HG03520 (cell line): ENCODE measurements around the gene TMEM217.
"Not testable (repeated sequence)": the region's sequence is repeated elsewhere in the genome, so short reads cannot be mapped to it uniquely, and the experiment has no call there.

Source experiments
- ATAC-seq: cut with Tn5 transposase; IDR thresholded peaks from one replicate; pipeline ENCODE4 v1.9.1; 2021; ENCODE audit warnings: mild to moderate bottlenecking, moderate library complexity; ENCODE audit not compliant: unreplicated experiment

Gene TMEM217

DNA sequence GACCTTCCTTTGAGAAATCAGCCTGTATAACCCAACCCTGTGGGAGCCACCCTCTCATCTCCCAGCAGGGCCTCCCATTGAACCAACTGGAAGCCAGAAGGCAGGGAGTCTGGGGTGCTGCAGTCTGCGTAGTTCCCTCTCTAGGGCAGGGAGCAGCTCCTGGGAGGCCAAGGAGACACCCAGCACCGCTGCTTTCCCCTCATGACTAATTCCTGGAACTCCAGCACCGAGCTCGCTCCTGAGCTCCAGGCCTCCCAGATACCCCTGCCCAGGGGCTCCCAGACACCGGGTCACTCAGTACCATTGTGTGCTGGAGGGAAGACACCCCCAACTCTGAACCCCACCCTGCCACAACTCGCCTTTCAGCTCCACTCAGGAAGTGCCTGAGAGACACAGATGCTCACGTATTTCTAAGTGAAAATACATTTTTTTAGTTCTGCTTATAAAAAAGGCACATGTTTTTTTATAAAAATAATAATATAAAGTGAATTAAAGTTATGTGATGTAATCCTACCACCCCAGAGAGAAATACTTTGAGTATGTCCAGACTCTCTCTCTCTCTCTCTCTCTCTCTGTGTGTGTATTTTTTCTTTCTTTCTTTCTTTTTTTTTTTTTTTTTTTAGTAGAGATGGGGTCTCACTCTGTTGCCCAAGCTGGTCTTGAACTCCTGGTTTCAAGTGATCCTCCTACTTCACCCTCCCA is 70.5 kb downstream of the TMEM217 start:
- no peak for ATAC-seq

DNA sequence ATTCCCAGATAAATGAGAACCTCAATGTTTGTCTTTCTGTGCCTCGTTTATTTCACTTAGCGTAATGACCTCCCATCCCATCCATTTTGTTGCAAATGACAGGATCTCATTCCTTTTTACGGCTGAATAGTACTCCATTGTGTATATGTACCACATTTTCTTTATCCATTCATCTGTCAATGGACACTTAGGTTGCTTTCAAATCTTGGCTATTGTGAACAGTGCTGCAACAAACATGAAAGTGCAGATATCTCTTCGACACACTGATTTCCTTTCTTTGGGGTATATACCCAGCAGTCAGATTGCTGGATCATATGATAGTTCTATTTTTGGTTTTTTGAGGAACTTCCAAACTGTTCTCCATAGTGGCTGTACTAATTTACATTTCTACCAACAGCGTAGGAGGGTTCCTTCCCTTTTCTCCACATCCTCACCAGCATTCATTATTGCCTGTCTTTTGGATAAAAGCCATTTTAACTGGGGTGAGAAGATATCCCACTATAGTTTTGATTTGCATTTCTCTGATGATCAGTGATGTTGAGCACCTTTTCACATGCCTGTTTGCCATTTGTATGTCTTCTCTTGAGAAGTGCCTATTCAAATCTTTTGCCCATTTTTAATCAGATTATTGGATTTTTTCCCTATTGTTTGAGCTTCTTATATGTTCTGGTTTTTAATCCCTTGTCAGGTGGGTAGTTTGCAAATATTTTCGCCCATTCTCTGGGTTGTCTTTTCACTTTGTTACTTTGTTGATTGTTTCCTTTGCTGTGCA is 71.8 kb downstream of the TMEM217 start:
- not testable (repeated sequence) for ATAC-seq

DNA sequence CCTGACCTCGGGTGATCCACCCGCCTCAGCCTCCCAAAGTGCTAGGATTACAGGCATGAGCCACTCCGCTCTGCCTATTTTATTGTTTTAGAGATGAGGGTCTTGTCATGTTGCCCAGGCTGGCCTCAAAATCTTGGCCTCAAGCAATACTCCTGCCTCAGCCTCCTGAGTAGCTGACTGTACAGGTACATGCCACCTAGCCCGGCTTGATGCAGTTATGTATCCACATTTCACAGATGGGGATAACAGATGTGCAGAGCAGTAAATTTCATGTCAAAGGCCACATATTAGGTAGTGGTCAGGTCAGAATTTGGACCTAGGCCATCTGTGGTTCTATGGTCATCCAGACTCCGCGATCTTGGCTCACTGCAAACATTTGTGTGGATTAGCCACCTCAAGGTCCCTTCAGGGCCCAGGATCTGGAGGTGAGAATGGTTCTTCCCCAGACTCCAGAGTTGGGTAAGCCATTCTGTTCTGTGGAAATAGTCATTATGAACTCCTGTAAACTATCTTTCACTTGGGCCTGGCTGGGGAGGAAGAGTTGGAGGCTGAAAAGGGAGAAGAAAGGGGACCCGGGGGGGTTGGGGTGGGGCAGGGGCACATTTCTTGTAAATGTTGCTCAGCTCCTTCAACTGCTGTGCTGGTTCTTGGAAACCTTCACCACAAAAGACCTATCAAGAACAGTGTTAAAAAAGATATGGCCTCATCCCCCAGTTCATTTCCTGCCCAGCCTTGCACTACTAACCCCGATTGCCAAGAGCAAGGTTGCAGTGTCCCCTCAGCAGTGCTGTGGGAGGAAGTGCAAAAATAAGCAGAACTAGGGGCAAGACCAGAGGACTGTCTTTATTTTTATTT is 75.0 kb downstream of the TMEM217 start:
- no peak for ATAC-seq

DNA sequence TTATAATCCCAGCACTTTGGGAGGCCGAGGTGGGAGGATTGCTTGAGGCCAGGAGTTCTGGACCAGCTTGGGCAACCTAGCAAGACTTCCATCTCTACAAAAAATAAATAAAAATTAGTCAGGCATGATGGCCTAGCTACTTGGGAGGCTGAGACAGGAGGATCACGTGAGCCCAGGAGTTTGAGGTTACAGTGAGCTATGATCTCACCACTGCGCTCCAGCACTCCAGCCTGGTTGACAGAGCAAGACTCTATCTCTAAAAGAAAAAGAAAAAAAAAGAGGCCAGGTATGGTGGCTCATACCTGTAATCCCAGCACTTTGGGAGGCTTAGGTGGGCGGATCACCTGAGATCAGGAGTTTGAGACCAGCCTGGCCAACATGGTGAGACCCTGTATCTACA is 77.3 kb downstream of the TMEM217 start:
- ATAC-seq = not testable (repeated sequence)

DNA sequence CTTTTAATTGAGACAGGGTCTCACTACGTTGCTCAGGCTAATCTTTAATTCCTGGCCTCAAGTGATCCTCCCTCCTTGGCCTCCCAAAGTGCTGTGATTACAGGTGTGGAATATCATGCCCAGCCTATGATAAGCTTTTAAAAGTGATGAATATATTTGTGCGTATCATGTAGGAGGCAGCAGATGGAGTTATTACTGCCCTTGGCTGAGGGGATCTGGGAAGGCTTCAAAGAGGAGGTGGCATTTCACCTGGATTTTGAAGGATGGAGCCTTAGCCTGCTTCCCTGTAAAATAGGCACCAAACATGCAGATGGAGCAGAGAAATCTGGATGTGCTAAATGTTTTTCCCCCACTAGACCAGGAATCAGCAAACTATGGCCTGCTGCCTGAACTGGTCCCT is 77.9 kb downstream of the TMEM217 start:
- ATAC-seq = no peak

DNA sequence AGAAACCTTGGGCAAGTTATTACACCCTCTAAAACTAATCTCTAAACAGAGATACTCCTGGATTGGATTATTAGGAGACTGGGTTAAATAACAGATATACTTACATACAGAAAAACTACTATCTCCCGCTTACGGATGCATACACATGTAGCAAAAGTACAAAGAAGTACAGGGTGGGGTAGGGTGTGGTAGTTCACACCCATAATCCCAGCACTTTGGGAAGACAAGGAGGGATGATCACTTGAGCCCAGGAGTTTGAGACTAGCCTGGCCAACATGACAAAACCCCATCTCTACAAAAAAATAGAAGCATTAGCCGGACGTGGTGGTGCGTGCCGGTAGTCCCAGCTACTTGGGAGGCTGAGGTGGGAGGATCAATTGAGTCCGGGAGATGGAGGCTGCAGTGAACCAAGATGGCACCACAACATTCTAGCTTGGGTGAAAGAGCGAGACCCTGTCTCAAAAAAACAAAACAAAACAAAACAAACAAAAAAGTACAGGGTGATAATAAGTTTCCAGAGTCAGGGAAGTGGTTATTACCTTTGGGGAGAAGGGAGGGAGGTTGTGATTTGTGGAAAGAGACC is 79.9 kb downstream of the TMEM217 start:
- no peak for ATAC-seq

DNA sequence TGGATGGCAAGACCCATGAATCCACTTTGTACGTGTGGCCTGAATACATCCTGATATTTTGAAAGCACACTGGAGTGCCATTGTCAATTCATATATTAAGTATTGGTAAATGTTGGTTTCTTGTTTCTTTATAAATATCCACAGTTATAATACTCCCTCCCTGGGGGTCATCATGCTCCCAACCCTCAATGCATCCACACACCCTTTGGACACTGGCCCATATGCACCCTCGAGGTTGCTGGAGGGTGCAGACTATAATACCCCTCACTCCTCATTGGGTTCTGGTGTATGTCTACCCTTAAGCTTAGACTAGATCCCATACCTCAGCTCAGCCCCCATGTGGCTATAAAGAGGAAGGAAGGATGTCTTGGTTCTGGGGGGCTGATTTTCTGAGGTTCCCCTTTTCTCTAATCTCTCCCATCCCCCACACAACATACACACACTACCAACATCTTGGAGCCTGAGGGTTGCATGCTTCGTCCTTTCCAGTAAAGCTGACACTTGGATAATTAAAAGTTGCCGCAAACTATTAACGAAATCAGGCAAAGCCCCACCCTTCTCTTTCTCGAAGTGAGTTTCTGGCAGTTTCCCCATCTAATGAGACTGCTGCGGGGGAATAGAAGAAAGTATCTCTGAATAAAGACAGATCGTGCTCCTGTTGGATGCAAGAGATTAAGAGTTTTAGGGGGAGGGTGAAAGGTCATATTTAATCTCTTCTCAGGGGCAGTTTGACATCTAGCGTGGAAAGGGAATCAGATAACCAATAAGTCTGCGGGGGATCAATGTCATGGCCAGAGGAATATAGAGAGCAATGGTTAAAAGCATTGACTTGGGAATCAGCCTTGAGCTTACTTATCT is 80.6 kb downstream of the TMEM217 start:
- no peak for ATAC-seq

DNA sequence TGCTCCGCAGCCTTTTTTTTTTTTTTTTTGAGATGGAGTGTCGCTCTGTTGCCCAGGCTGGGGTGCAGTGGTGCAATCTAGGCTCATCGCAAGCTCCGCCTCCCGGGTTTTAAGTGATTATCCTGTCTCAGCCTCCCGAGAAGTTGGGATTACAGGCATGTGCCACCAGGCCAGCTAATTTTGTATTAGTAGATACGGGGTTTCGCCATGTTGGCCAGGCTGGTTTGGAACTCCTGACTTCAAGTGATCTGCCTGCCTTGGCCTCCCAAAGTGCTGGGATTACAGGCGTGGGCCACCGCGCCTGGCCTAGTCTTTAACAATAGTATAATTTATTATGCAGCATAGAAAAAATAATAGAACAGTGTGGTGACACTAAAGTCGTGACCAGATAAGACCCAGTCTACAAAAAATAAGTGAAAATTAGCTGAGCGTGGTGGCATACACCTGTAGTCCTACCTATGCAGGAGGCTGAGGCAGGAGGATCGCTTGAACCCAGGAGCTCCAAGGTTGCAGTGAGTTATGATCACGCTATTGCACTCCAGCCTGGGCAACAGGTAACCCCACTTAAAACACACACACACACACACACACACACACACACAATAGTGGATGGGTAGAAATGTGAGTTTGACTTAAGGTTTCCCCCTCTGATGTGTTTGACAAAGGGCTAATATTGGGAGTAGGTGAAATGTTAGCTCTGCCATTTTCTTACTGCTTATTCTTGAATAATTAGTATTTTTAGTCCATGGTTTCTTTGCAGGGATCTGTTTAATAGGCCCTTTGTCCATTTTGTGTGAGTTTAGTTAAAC is 81.5 kb downstream of the TMEM217 start:
- ATAC-seq = no peak

DNA sequence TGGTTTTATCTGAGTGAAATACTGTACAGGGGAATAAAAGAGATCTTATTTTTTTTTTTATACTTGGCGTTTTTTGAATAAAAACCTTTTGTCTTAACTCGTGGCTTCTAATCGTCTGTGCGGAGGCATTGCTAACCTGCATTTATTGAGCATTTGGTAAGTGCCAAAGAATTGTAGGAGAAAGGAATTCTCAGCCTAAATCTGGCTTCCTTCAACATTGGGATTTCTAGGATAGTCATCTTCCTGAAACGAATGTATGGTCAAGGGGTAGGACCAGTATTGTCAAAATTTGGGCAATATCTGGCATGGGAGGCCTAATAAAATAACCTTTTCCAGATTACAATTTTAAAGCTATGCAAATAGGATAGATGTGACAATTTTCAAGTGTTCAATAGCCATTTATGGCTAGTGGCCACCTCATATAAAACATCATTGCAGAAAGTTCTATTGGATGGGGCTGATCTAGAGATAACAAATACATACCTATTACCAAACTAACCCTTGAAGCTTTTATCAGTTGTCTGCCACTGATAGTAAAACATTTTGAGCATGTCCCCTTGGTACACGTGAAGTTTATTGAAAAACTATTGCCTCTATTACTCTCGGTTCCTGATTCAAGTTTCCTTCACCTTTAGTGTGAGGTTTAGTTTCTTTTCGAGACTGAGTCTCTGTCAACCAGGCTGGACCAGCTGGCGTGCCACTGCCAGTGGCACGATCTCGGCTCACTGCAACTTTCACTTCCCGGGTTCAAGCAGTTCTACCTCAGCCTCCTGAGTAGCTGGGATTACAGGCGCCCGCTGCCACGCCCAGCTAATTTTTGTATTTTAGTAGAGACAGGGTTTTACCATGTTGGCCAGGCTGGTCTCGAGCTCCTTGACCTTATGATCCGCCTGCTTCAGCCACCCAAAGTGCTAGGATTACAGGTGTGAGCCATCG is 82.3 kb downstream of the TMEM217 start:
- ATAC-seq = no peak

DNA sequence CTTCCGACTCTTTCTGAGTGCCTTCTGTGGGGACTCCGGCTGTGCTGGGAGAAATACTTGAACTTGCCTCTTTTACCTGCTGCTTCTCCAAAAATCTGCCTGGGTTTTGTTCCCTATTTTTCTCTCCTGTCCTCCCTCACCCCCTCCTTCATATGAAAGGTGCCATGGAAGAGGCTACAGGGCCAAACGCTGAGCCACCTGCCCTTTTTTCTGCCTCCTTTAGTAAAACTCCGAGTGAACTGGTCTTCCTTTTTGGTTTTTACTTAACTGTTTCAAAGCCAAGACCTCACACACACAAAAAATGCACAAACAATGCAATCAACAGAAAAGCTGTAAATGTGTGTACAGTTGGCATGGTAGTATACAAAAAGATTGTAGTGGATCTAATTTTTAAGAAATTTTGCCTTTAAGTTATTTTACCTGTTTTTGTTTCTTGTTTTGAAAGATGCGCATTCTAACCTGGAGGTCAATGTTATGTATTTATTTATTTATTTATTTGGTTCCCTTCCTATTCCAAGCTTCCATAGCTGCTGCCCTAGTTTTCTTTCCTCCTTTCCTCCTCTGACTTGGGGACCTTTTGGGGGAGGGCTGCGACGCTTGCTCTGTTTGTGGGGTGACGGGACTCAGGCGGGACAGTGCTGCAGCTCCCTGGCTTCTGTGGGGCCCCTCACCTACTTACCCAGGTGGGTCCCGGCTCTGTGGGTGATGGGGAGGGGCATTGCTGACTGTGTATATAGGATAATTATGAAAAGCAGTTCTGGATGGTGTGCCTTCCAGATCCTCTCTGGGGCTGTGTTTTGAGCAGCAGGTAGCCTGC is 83.2 kb downstream of the TMEM217 start:
- no peak for ATAC-seq

DNA sequence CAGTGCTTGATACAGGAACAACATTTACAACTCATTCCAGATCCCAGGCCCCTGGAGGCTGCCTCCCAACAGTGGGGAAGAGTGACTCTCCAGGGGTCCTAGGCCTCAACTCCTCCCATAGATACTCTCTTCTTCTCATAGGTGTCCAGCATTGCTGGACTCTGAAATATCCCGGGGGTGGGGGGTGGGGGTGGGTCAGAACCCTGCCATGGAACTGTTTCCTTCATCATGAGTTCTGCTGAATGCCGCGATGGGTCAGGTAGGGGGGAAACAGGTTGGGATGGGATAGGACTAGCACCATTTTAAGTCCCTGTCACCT is 83.8 kb downstream of the TMEM217 start:
- no peak for ATAC-seq

DNA sequence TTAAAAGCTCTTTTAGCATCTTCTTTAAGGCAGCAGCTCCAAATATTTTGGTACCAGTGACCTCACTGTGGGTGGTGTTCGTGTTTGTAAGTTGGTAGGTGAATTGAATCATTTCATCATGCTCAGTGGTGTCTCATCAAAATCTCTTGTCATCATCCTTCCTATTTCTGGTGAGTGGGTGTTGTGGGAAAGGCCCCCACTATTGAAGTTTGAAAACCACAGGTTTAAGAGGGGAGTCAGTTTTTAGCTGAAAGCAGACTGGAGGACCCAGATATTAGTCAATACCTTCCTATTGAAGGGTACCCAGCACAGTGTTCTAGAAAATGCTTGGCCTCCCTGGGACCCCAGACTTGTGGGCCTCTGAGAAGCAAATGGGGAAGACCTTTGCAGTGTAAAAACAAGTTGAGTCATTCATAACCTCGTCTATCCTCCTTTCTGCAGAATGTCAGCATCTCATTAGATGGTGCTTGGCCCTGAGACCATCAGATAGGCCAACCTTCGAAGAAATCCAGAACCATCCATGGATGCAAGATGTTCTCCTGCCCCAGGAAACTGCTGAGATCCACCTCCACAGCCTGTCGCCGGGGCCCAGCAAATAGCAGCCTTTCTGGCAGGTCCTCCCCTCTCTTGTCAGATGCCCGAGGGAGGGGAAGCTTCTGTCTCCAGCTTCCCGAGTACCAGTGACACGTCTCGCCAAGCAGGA is 84.3 kb downstream of the TMEM217 start:
- ATAC-seq = no peak

DNA sequence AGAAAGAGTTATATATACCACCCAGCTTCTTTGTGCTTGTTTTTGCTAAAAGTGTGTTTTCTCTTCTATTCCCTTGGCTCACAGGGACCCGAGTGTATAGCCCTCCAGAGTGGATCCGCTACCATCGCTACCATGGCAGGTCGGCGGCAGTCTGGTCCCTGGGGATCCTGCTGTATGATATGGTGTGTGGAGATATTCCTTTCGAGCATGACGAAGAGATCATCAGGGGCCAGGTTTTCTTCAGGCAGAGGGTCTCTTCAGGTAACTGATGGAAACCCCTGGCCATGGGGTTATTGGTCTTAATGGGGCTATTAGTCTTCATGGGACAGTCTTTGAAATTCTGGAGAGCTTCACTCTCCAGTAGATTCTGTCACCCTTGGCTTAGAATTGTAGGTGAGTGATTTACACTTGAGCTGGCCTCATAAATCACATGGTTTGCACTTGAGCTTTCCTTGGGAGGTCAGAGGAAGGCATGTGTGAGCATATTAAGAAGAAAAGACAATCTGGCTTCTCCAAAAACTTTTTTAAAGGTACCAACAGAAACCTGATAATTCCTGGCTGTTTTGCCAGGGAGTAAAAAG is 84.9 kb downstream of the TMEM217 start:
- no peak for ATAC-seq

DNA sequence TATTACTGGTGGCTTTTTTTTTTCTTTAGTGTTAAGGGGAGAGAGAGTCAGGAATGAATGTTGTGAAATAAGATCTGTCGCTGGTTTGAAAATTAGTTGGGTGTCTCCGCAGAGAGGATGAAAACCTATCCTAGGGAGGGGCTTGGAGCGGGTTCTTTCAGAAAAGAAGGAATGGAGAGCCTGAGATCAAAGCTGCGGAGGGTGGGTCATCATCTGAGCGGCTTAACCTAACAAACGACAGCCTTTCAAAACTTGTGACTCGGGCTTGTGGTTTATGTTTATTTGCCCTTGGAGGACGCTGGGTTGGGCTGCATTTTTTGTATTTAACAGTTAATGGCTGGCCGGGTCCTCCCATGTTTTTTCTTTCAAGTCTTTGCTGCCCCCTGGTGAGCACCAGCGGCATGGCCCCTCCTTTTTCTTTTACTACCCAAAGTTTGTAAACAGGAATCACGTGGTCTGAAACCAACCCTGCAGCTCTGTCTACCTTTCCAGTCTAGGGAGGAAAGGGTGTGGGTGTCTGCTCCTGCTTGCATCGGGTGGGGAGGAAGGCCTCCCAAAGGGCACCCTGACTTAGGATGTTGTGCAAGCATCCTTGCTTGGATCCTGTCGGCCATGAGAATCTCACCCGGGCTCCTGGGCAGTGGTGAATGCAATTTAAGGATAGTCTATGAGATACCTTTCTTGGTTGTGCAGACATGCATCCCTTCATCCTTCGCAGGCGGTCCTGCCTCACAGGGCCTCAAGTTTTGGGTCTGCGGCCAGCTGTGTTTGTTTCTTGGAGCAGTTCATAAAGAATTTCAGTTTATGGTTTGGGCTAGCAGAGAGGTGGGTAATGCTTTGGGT is 85.8 kb downstream of the TMEM217 start:
- ATAC-seq = no peak

DNA sequence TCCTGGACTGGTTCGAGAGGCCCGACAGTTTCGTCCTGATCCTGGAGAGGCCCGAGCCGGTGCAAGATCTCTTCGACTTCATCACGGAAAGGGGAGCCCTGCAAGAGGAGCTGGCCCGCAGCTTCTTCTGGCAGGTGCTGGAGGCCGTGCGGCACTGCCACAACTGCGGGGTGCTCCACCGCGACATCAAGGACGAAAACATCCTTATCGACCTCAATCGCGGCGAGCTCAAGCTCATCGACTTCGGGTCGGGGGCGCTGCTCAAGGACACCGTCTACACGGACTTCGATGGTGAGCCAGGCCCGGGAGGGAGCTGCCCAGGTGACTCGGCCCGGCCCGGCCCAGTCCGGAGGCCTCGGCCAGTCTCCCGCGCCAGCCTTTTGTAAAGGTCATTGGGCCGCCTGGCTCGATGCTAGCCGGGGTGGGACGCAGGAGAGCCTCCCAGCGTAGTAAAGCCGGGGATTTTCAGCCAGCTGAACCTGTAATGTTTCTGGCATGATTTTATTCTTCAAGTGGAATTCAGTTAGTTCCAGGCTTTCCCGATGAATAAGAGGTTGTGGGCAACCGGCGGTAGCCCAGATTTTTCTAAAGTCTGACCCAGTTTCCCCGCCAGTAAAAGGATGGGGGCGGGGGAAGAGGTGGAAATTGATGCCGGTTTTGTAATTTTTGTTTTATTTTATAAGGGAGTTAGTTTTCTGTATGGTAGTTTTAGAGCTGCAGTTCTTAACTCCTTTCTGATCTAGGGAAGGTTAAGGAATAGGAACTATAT is 86.6 kb downstream of the TMEM217 start:
- ATAC-seq = no peak
